ENCODE data around the gene GRID1. TPM values are rescaled to one million over a fixed set of nuclear protein-coding genes. Genes with fewer than 3 reads are reported as not detected.

Gene GRID1
- total RNA-seq, 4 donors from 2014 or later: 0.88 to 7.3 (median 4.1) TPM

DNA sequence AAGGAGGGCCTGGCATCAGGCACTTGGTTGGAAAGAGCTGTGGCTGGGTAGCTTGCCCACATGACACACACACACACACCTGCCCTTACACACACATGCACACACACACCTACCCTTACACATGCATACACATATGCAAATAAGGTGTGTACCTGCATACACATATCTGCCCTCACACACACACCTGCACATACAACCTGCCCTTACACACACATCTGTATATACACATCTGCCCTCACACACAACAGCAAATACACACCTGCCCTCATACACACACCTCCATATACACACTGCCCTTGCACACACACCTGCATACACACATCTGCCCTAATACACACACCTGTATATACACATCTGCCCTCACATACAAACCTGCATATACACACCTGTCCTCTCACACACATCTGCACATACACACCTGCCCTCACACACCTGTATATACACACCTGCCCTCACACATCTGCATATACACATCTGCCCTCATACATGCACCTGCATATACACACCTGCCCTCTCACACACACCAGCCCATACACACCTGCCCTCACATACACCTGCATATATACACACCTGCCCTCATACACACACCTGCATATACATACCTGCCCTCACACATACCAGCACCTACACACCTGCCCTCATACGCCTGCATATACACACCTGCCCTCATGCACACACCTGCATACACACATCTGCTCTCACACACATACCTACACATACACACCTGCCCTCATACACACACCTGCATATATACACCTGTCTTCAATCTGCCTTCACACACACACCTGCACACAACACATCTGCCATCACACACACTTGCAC is 82.9 kb downstream of the GRID1 start:
- intact Hi-C loops (cut with DNase I; ENCODE audit: low total_unique reads): no loop called here
- Histone ChIP-seq H3K4me1 (no peaks in the 10 kb centered on the region), H3K36me3 (no peaks in the 10 kb centered on the region), H3K27ac (no peak overlapping the region), H3K4me3 (no peak overlapping the region), H3K9me3 (no peaks in the 10 kb centered on the region), H3K27me3 (no peaks in the 10 kb centered on the region)
- no peak for TF ChIP-seq POLR2A (IDR thresholded peaks at IDR 0.05)
- TF ChIP-seq, protein P1, sequence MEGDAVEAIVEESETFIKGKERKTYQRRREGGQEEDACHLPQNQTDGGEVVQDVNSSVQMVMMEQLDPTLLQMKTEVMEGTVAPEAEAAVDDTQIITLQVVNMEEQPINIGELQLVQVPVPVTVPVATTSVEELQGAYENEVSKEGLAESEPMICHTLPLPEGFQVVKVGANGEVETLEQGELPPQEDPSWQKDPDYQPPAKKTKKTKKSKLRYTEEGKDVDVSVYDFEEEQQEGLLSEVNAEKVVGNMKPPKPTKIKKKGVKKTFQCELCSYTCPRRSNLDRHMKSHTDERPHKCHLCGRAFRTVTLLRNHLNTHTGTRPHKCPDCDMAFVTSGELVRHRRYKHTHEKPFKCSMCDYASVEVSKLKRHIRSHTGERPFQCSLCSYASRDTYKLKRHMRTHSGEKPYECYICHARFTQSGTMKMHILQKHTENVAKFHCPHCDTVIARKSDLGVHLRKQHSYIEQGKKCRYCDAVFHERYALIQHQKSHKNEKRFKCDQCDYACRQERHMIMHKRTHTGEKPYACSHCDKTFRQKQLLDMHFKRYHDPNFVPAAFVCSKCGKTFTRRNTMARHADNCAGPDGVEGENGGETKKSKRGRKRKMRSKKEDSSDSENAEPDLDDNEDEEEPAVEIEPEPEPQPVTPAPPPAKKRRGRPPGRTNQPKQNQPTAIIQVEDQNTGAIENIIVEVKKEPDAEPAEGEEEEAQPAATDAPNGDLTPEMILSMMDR (IDR thresholded peaks at IDR 0.05): no peak
- DNase-seq: peak in 1 of 2 donors; percentile 2

DNA sequence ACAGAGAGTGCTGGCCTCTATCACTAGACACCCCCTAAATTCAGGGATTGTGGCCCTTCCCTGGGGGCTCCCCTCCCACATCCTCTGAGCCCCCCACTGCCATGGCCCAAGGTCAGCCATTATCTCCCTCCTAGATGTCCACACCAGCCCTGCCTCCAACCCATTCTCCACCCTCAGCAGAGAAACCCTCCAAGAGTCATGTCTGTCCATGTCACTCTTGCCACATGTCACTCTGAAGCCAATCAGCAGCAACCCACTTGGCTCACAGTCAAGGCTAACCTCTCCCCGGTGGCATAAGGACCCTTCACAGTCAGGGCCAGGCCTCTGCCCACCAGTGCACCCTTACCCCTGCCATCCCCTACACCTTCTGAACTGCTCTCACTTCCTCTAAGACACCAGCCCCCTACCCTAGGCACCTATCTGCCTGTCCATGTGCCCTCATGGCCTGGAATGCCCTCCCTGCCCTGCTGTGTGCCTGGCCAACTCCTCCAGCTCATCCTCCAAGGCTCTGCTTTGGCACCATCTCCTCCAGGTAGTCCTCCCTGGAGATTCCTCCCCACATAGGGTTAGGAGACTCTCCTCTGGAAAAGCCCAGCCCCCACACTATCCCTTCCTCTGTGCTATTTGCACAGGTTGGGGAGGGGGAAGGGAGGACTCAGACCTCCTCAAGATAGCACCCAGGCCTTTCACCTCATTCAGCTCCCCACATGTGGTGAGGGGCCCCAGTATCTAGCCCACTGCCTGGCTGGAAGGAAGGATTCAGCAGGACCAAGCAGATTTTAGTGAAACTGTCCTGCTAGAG is 83.7 kb downstream of the GRID1 start:
- no peaks in the 10 kb centered on the region for H3K4me1 ChIP-seq
- DNase-seq: peak in 1 of 2 donors; percentile 5
- TF ChIP-seq, protein P1 (IDR thresholded peaks at IDR 0.05): no peak
- TF ChIP-seq POLR2A (IDR thresholded peaks at IDR 0.05): no peak
- H3K27me3 ChIP-seq: no peaks in the 10 kb centered on the region
- H3K4me3 ChIP-seq: no peak overlapping the region
- H3K9me3 ChIP-seq: no peaks in the 10 kb centered on the region
- no peak overlapping the region for H3K27ac ChIP-seq
- intact Hi-C loops (cut with DNase I; ENCODE audit: low total_unique reads): no loop called here
- no peaks in the 10 kb centered on the region for H3K36me3 ChIP-seq

DNA sequence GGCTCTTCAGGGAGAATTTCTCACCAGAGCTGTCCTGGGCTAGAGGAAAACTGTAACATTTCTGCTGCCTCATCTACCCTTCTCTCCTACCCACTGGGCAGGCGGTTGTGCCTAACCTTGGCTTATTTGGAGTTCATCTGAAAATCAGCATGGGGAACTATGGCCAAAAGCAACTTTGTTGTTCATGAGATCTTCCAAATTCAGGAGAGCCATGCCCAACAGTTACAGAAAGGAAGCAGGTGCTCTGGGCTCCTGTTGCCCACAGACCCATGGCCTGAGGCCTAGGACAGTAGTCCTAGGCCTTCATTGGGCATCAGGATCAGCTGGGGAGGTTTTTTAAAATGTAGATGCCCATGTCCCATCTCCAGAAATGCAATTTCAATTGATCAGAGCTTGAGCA is 85.2 kb downstream of the GRID1 start:
- no peak overlapping the region for H3K4me3 ChIP-seq
- H3K36me3 ChIP-seq: no peaks in the 10 kb centered on the region
- TF ChIP-seq POLR2A (IDR thresholded peaks at IDR 0.05): no peak
- TF ChIP-seq, protein P1 (IDR thresholded peaks at IDR 0.05): no peak
- H3K9me3 ChIP-seq: no peaks in the 10 kb centered on the region
- DNase-seq: no peak
- H3K27ac ChIP-seq: no peak overlapping the region
- intact Hi-C loops (cut with DNase I; ENCODE audit: low total_unique reads): no loop called here
- H3K27me3 ChIP-seq: no peaks in the 10 kb centered on the region
- no peaks in the 10 kb centered on the region for H3K4me1 ChIP-seq

DNA sequence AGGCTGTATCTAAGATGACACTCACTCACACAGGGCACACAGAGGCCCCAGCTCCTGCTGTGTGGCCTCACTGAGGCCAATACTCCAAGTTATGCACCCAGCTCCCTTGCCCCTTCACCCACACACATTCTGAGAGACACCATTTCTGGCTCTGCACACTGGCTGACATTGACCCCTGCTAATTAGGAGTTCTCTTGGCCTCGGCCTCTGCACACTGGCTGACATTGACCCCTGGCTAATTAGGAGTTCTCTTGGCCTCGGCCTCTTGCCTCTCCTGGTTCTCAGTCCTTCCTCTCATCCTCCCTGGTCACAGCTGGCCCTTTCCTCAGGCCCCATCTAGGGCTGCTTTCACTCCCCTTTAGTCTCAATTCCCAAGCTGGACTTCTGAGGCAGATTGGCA is 97.3 kb downstream of the GRID1 start:
- TF ChIP-seq POLR2A (IDR thresholded peaks at IDR 0.05): no peak
- TF ChIP-seq, protein P1 (IDR thresholded peaks at IDR 0.05): no peak
- intact Hi-C loops (cut with DNase I; ENCODE audit: low total_unique reads): no loop called here
- DNase-seq: peak in 1 of 2 donors; percentile 1

More for the DNA sequence above, 97.3 kb downstream of the GRID1 start:
- Histone ChIP-seq H3K27me3 (no peaks in the 10 kb centered on the region), H3K27ac (no peak overlapping the region), H3K36me3 (no peaks in the 10 kb centered on the region), H3K4me3 (no peak overlapping the region), H3K4me1 (no peaks in the 10 kb centered on the region), H3K9me3 (no peaks in the 10 kb centered on the region)
